Chondrocyte (in vitro differentiated cells): ENCODE measurements around the gene SLC1A1. TPM values are rescaled to one million over a fixed set of nuclear protein-coding genes. Genes with fewer than 3 reads are reported as not detected.

Experiments
- DNase-seq: peaks from one replicate; pipeline ENCODE4 v3.0.0; 2021; ENCODE audit warnings: mixed read lengths, low spot score
- H3K27ac Mint-ChIP-seq: one replicate; pipeline ENCODE4 v1.8.0; 2021; ENCODE audit warnings: mild to moderate bottlenecking, moderate library complexity, mixed read lengths; ENCODE audit not compliant: unreplicated experiment
- H3K27me3 Mint-ChIP-seq: 2 replicates; pipeline ENCODE4 v1.8.0; 2021; ENCODE audit warnings: low read depth, mixed read lengths
- H3K36me3 Mint-ChIP-seq: 2 replicates; pipeline ENCODE4 v1.8.0; 2021; ENCODE audit warnings: low read depth, mixed read lengths
- H3K4me1 Mint-ChIP-seq: 2 replicates; pipeline ENCODE4 v1.8.0; 2021; ENCODE audit warnings: low read depth, mild to moderate bottlenecking, mixed read lengths
- H3K4me3 Mint-ChIP-seq: one replicate; pipeline ENCODE4 v1.8.0; 2021; ENCODE audit warnings: mild to moderate bottlenecking, moderate library complexity, mixed read lengths; ENCODE audit not compliant: unreplicated experiment
- H3K9me3 Mint-ChIP-seq: 2 replicates; pipeline ENCODE4 v1.8.0; 2021; ENCODE audit warnings: low read depth, mixed read lengths
- total RNA-seq: library from RNA; stranded (reverse); gene quantifications from 3 replicates; pipeline ENCODE4 v1.2.1, GENCODE V29; 2021
- TF ChIP-seq, protein P1 (sequence below): fragments of 200-600 bp; sonication (generic); IDR thresholded peaks from 2 replicates; pipeline ENCODE4 v1.5.0; 2021; ENCODE audit warnings: antibody characterized with exemption, mild to moderate bottlenecking, moderate library complexity

Gene SLC1A1
- total RNA-seq, 1 donor from 2014 or later, result 11.0 TPM

DNA sequence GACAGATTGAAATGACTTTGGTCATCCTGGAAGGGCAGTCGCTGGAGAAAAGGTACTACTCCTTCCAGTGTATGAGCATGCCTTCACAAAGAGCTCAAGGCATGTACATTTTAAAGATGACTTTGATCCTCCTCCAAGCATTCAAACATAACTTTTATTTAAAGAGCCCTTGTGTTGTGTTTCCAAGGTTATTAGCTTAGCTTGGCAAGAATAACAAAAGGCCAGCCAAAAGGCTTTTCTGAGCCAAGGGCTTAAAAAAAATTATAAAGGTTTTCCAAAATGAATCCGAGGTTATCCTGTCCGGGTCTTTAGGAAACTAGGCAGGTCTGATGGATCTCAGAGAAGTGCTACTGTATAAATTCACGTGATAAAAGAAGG lies 100.8 kb downstream of the SLC1A1 start:
- Mint-ChIP-seq H3K27me3 (no peaks in the 10 kb centered on the region), H3K4me3 (no peak overlapping the region), H3K27ac (no peak overlapping the region), H3K36me3 (peaks cover 1% of the 10 kb centered on the region), H3K4me1 (peaks cover 11% of the 10 kb centered on the region), H3K9me3 (no peaks in the 10 kb centered on the region)
- DNase-seq, result no peak
- TF ChIP-seq, protein P1, sequence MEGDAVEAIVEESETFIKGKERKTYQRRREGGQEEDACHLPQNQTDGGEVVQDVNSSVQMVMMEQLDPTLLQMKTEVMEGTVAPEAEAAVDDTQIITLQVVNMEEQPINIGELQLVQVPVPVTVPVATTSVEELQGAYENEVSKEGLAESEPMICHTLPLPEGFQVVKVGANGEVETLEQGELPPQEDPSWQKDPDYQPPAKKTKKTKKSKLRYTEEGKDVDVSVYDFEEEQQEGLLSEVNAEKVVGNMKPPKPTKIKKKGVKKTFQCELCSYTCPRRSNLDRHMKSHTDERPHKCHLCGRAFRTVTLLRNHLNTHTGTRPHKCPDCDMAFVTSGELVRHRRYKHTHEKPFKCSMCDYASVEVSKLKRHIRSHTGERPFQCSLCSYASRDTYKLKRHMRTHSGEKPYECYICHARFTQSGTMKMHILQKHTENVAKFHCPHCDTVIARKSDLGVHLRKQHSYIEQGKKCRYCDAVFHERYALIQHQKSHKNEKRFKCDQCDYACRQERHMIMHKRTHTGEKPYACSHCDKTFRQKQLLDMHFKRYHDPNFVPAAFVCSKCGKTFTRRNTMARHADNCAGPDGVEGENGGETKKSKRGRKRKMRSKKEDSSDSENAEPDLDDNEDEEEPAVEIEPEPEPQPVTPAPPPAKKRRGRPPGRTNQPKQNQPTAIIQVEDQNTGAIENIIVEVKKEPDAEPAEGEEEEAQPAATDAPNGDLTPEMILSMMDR, result no peak

- TF ChIP-seq, protein P1, result no peak
- DNase-seq, result no peak
- Mint-ChIP-seq H3K27ac (no peak overlapping the region), H3K36me3 (peaks cover 1% of the 10 kb centered on the region), H3K27me3 (no peaks in the 10 kb centered on the region), H3K4me1 (peaks cover 17% of the 10 kb centered on the region), H3K4me3 (no peak overlapping the region), H3K9me3 (no peaks in the 10 kb centered on the region)
Measured at GRCh38 chr9:4592295-4592694, 102.0 kb downstream of the SLC1A1 start.

DNA sequence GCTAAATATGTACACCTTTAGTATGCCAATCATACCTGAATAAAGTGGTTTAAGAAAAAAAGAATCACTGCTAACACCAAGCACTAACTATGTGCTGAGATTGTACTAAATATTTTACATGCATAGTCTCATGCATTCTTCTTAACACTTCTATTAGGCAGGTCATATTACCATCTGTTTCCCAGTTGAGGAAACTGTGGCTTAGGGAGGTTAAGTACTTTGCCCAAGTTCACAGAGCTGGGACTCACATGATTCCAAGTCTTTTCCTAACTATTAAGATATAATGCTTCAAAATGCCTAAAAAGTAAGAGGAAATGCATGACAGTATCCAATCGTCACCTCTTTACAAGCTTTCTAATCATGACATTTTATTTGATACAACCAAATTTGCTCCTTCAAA lies 102.6 kb downstream of the SLC1A1 start:
- Mint-ChIP-seq H3K27me3 (no peaks in the 10 kb centered on the region), H3K4me3 (no peak overlapping the region), H3K36me3 (peaks cover 1% of the 10 kb centered on the region), H3K4me1 (peaks cover 17% of the 10 kb centered on the region), H3K27ac (no peak overlapping the region), H3K9me3 (no peaks in the 10 kb centered on the region)
- DNase-seq, result no peak
- TF ChIP-seq, protein P1, result no peak

DNA sequence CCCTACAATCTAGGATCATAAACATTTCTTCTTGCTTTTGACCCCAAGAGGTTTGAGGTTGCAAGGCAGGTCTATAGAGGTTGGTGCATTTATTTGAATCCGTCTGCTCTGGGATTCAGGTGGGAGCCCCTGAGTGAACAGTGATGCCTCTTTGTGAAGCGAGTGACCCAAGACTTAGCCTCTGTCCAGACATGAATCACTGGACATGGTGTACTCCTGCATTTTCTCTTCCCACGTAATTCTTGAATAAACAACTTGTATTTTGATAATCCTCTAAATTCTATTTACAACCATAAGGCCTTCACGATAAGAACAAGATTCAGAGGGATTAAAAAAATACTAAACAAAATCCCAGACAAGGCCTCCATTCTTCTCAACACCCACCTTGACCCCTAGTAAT lies 104.3 kb downstream of the SLC1A1 start:
- TF ChIP-seq, protein P1, result no peak

GRCh38 chr9:4594994-4595393 lies 104.7 kb downstream of the SLC1A1 start:
- H3K9me3 Mint-ChIP-seq, result no peaks in the 10 kb centered on the region
- peaks cover 1% of the 10 kb centered on the region for H3K36me3 Mint-ChIP-seq
- no peak overlapping the region for H3K4me3 Mint-ChIP-seq
- no peaks in the 10 kb centered on the region for H3K27me3 Mint-ChIP-seq
- H3K27ac Mint-ChIP-seq, result no peak overlapping the region
- no peak for DNase-seq
- TF ChIP-seq, protein P1, result no peak
- H3K4me1 Mint-ChIP-seq, result peaks cover 17% of the 10 kb centered on the region

More for the DNA sequence above, 104.3 kb downstream of the SLC1A1 start:
- Mint-ChIP-seq H3K4me3 (no peak overlapping the region), H3K4me1 (peaks cover 17% of the 10 kb centered on the region), H3K27me3 (no peaks in the 10 kb centered on the region), H3K27ac (no peak overlapping the region), H3K9me3 (no peaks in the 10 kb centered on the region), H3K36me3 (peaks cover 1% of the 10 kb centered on the region)
- no peak for DNase-seq
